Measurements from ENCODE around the gene MAP3K10. TPM values are rescaled to one million over a fixed set of nuclear protein-coding genes. Genes with fewer than 3 reads are reported as not detected.

The MAP3K10 gene
- total and polyA plus RNA-seq, 9 of the 15 experiments (the other 6 are each of a cell fraction or from before 2014, with no cell fraction given) = 0.01 to 8.0 (median 2.7) TPM; not detected in 1

DNA sequence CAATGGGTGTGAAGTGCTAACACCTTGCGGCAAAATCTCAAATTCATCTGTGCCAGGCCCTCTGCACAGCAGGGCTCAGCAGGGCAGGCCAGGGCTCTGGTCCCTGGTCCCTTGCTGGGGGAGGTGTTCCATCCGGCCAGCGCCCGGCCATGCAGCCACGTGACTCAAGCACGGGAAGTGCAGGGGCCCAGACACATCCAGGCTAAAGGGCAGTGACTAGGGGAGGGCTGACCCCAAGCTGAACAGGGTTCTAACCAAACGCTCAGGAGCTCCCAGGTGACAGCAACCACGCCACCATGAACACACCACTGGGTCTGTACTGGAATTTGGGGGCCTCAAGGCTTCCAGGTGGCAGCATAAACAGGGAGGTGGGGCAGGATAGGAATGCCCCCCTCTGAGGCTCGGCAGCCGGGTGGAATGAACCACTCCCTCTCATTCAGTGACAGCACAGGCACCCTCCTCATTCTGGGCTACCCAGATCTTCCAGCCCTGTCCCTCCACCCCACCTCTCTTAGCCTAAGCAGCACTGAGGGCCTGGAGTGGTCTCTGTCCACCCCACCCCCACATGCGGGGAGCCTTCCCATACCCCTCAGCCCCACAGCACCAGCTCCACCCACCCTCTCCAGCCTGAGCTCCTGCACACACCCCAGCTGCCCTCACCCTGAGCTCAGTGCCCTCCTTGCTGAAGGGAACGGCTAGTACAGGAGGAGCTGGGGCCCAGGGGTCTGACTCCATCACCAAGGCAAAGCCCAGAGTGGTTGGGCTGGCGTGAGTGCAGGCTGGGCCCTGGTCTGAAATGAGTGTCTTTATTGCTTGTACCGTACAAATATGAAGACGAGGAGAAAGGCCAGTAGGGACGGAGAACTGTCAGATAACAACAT lies 40.6 kb downstream of the MAP3K10 start (continued):
- TF ChIP-seq, protein P1, sequence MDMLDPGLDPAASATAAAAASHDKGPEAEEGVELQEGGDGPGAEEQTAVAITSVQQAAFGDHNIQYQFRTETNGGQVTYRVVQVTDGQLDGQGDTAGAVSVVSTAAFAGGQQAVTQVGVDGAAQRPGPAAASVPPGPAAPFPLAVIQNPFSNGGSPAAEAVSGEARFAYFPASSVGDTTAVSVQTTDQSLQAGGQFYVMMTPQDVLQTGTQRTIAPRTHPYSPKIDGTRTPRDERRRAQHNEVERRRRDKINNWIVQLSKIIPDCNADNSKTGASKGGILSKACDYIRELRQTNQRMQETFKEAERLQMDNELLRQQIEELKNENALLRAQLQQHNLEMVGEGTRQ (CRISPR knock-in tag; IDR thresholded peaks at IDR 0.05) = peak; percentile 95
- TF ChIP-seq KHSRP (IDR thresholded peaks at IDR 0.05) = no peak
- TF ChIP-seq LEF1 (IDR thresholded peaks at IDR 0.05) = peak; percentile 86
- TF ChIP-seq EP400 (IDR thresholded peaks at IDR 0.05) = peak; percentile 43; the same call in 1 of the 2 replicates
- TF ChIP-seq TAF7 (tag; IDR thresholded peaks at IDR 0.05) = no peak
- no peak for TF ChIP-seq ZNF232 (CRISPR knock-in tag; IDR thresholded peaks at IDR 0.05)
- TF ChIP-seq YY1 (IDR thresholded peaks at IDR 0.05; ENCODE audit: borderline replicate concordance in 1 of 3, control insufficient read depth in 1 of 3, extremely low read depth in 1 of 3, insufficient read depth in 3 of 3, insufficient read length in 1 of 3, insufficient replicate concordance in 2 of 3, low read depth in 1 of 3, low read length in 2 of 3) = no peak
- peak in 1 of 2 experiments; percentile 66; a peak in 1 of 4 replicates for TF ChIP-seq RCOR1 (IDR thresholded peaks at IDR 0.05; ENCODE audit: borderline replicate concordance in 1 of 2, low read depth in 2 of 2, low read length in 2 of 2)
- TF ChIP-seq FOXA3 (CRISPR knock-in tag; conservative IDR thresholded peaks at IDR 0.05 in 1 of 2, IDR thresholded peaks at IDR 0.05 in 1 of 2) = no peak
- TF ChIP-seq, protein P2, sequence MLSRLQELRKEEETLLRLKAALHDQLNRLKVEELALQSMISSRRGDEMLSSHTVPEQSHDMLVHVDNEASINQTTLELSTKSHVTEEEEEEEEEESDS (CRISPR knock-in tag; IDR thresholded peaks at IDR 0.05) = no peak
- TF ChIP-seq NFIC (IDR thresholded peaks at IDR 0.05) = no peak
- TF ChIP-seq, protein P3, sequence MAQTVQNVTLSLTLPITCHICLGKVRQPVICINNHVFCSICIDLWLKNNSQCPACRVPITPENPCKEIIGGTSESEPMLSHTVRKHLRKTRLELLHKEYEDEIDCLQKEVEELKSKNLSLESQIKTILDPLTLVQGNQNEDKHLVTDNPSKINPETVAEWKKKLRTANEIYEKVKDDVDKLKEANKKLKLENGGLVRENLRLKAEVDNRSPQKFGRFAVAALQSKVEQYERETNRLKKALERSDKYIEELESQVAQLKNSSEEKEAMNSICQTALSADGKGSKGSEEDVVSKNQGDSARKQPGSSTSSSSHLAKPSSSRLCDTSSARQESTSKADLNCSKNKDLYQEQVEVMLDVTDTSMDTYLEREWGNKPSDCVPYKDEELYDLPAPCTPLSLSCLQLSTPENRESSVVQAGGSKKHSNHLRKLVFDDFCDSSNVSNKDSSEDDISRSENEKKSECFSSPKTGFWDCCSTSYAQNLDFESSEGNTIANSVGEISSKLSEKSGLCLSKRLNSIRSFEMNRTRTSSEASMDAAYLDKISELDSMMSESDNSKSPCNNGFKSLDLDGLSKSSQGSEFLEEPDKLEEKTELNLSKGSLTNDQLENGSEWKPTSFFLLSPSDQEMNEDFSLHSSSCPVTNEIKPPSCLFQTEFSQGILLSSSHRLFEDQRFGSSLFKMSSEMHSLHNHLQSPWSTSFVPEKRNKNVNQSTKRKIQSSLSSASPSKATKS (CRISPR knock-in tag; IDR thresholded peaks at IDR 0.05) = no peak
- TF ChIP-seq HEY1 (CRISPR knock-in tag; IDR thresholded peaks at IDR 0.05; ENCODE audit: borderline replicate concordance) = no peak
- TF ChIP-seq, protein P4, sequence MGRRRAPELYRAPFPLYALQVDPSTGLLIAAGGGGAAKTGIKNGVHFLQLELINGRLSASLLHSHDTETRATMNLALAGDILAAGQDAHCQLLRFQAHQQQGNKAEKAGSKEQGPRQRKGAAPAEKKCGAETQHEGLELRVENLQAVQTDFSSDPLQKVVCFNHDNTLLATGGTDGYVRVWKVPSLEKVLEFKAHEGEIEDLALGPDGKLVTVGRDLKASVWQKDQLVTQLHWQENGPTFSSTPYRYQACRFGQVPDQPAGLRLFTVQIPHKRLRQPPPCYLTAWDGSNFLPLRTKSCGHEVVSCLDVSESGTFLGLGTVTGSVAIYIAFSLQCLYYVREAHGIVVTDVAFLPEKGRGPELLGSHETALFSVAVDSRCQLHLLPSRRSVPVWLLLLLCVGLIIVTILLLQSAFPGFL (CRISPR knock-in tag; IDR thresholded peaks at IDR 0.05) = no peak
- no peak for TF ChIP-seq ZNF57 (CRISPR knock-in tag; IDR thresholded peaks at IDR 0.05)
- no peak for TF ChIP-seq SIX5 (IDR thresholded peaks at IDR 0.05; ENCODE audit: borderline replicate concordance in 1 of 2, insufficient read depth in 1 of 2, low read depth in 1 of 2, low read length in 2 of 2)
- no peak for TF ChIP-seq RBM17 (IDR thresholded peaks at IDR 0.05; ENCODE audit: borderline replicate concordance, low read depth, low read length)
- TF ChIP-seq FOS (IDR thresholded peaks at IDR 0.05; ENCODE audit: extremely low read depth, insufficient read length) = no peak
- TF ChIP-seq, protein P5, sequence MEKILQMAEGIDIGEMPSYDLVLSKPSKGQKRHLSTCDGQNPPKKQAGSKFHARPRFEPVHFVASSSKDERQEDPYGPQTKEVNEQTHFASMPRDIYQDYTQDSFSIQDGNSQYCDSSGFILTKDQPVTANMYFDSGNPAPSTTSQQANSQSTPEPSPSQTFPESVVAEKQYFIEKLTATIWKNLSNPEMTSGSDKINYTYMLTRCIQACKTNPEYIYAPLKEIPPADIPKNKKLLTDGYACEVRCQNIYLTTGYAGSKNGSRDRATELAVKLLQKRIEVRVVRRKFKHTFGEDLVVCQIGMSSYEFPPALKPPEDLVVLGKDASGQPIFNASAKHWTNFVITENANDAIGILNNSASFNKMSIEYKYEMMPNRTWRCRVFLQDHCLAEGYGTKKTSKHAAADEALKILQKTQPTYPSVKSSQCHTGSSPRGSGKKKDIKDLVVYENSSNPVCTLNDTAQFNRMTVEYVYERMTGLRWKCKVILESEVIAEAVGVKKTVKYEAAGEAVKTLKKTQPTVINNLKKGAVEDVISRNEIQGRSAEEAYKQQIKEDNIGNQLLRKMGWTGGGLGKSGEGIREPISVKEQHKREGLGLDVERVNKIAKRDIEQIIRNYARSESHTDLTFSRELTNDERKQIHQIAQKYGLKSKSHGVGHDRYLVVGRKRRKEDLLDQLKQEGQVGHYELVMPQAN (IDR thresholded peaks at IDR 0.05; ENCODE audit: borderline replicate concordance) = peak; percentile 56; the same call in 1 of the 2 replicates

Measured in K562 (cell line).